Mesenchymal stem cell (in vitro differentiated cells and primary cell): ENCODE data around the gene KLHL40.

ENCODE experiments used
- DNase-seq: peaks from one replicate; pipeline ENCODE4 v3.0.0-alpha.2; 2013
- H2AFZ ChIP-seq: one replicate; pipeline ENCODE4 v1.6.1; 2013; ENCODE audit warnings: low read depth, mild to moderate bottlenecking, control low read depth, inconsistent platforms, low read length, moderate library complexity
- H2AK5ac ChIP-seq: 2 replicates; pipeline ENCODE4 v1.6.1; 2013; ENCODE audit warnings: low read length, moderate library complexity, mild to moderate bottlenecking, inconsistent platforms; ENCODE audit not compliant: severe bottlenecking
- H2BK120ac ChIP-seq: one replicate; pipeline ENCODE4 v1.6.1; 2013; ENCODE audit warnings: low read depth, mild to moderate bottlenecking, inconsistent platforms, low read length, moderate library complexity
- H2BK12ac ChIP-seq, 2 experiments: one replicate each; pipeline ENCODE4 v1.6.1; 2013; ENCODE audit warnings: inconsistent platforms in 2 of 2, low read length in 2 of 2, mild to moderate bottlenecking in 2 of 2, moderate library complexity in 2 of 2, control low read depth in 1 of 2
- H2BK15ac ChIP-seq: one replicate; pipeline ENCODE4 v1.6.1; 2013; ENCODE audit warnings: mild to moderate bottlenecking, low read depth, inconsistent platforms; ENCODE audit not compliant: poor library complexity, severe bottlenecking
- H2BK5ac ChIP-seq: 2 replicates; pipeline ENCODE4 v1.6.1; 2013; ENCODE audit warnings: low read depth, mild to moderate bottlenecking, low read length, control low read depth, inconsistent platforms; ENCODE audit not compliant: poor library complexity, severe bottlenecking
- H3K14ac ChIP-seq, 2 experiments: one replicate each; pipeline ENCODE4 v1.6.1; 2013; ENCODE audit warnings: inconsistent platforms in 2 of 2, low read length in 2 of 2, control low read depth in 1 of 2, mild to moderate bottlenecking in 1 of 2, moderate library complexity in 1 of 2
- H3K18ac ChIP-seq, 2 experiments: one replicate each; pipeline ENCODE4 v1.6.1; 2013; ENCODE audit warnings: inconsistent platforms in 2 of 2, low read length in 2 of 2, control low read depth in 1 of 2, low read depth in 1 of 2, mild to moderate bottlenecking in 1 of 2
- H3K23ac ChIP-seq, 2 experiments: one replicate each; pipeline ENCODE4 v1.6.1; 2013; ENCODE audit warnings: inconsistent platforms in 2 of 2, low read length in 2 of 2, mild to moderate bottlenecking in 2 of 2, moderate library complexity in 2 of 2, control low read depth in 1 of 2
- H3K27ac ChIP-seq: 2 replicates; pipeline ENCODE4 v1.5.1; 2013; ENCODE audit warnings: mild to moderate bottlenecking, moderate library complexity, low read length, control low read depth, inconsistent platforms; ENCODE audit not compliant: poor library complexity, severe bottlenecking
- H3K27me3 ChIP-seq, 2 experiments: 2 replicates each; pipeline versions ENCODE4 v1.6.1 to v1.7.0; 2013; ENCODE audit warnings: low read length in 2 of 2, mild to moderate bottlenecking in 2 of 2, moderate library complexity in 2 of 2, control low read depth in 1 of 2, inconsistent platforms in 1 of 2; ENCODE audit not compliant: control insufficient read depth in 1 of 2, insufficient read depth in 1 of 2
- H3K36me3 ChIP-seq, 2 experiments: 2 replicates each; pipeline versions ENCODE4 v1.6.1 to v1.7.0; 2013; ENCODE audit warnings: low read length in 2 of 2, control low read depth in 1 of 2, inconsistent platforms in 1 of 2, low read depth in 1 of 2, mild to moderate bottlenecking in 1 of 2; ENCODE audit not compliant: insufficient read depth in 2 of 2, control insufficient read depth in 1 of 2
- H3K4ac ChIP-seq, 2 experiments: one replicate each; pipeline ENCODE4 v1.6.1; 2013; ENCODE audit warnings: inconsistent platforms in 2 of 2, low read length in 2 of 2, mild to moderate bottlenecking in 2 of 2, moderate library complexity in 2 of 2, control low read depth in 1 of 2, low read depth in 1 of 2
- H3K4me1 ChIP-seq: 2 replicates; pipeline ENCODE4 v1.6.1; 2013; ENCODE audit warnings: low read depth, low read length, control low read depth; ENCODE audit not compliant: control insufficient read depth, insufficient read depth
- H3K4me2 ChIP-seq: 2 replicates; pipeline ENCODE4 v1.6.1; 2013; ENCODE audit warnings: low read length, mild to moderate bottlenecking, inconsistent platforms; ENCODE audit not compliant: poor library complexity, severe bottlenecking
- H3K4me3 ChIP-seq, 2 experiments: 2 replicates each; pipeline versions ENCODE4 v1.5.1 to v1.7.0; 2013; ENCODE audit warnings: low read length in 2 of 2, mild to moderate bottlenecking in 2 of 2, control low read depth in 1 of 2, low read depth in 1 of 2; ENCODE audit not compliant: insufficient read depth in 1 of 2
- H3K79me1 ChIP-seq: replicated peaks from 2 replicates; pipeline ENCODE4 v1.6.1; 2013; ENCODE audit warnings: mild to moderate bottlenecking, control low read depth, low read length, inconsistent platforms; ENCODE audit not compliant: poor library complexity, severe bottlenecking
- H3K9ac ChIP-seq: 2 replicates; pipeline ENCODE4 v1.7.0; 2013; ENCODE audit warnings: mild to moderate bottlenecking, low read length, moderate library complexity
- H3K9me3 ChIP-seq: 2 replicates; pipeline ENCODE4 v1.7.0; 2013; ENCODE audit warnings: mild to moderate bottlenecking, low read length; ENCODE audit not compliant: control insufficient read depth
- H4K8ac ChIP-seq: one replicate; pipeline ENCODE4 v1.6.1; 2013; ENCODE audit warnings: inconsistent platforms, mild to moderate bottlenecking, low read length, moderate library complexity
- H4K91ac ChIP-seq: one replicate; pipeline ENCODE4 v1.6.1; 2013; ENCODE audit warnings: mild to moderate bottlenecking, low read length, inconsistent platforms
- whole genome bisulfite sequencing: methylation state at CpG from one replicate; pipeline ENCODE4 v1.1.7; 2013; ENCODE audit warnings: mixed read lengths; 5-methylcytosine and 5-hydroxymethylcytosine counted together

KLHL40 gene

GRCh38 chr3:42663581-42664437 is 21.5 kb upstream of the KLHL40 start:
- Histone ChIP-seq H3K27ac (no peak overlapping the region), H2BK120ac (no peak overlapping the region), H3K9me3 (no peaks in the 10 kb centered on the region), H3K4me1 (peaks cover 14% of the 10 kb centered on the region), H2BK5ac (no peak overlapping the region), H3K4me3 (no peak overlapping the region), H3K23ac (no peak overlapping the region), H3K27me3 (peaks cover 0 to 7% of the 10 kb centered on the region in 2 experiments), H4K91ac (no peak overlapping the region), H3K18ac (no peak overlapping the region), H2BK15ac (no peak overlapping the region), H3K14ac (no peak overlapping the region), H4K8ac (no peak overlapping the region), H2BK12ac (no peak overlapping the region), H3K4ac (no peak overlapping the region), H2AK5ac (no peak overlapping the region), H3K4me2 (no peak overlapping the region), H3K36me3 (peaks cover 28 to 63% of the 10 kb centered on the region in 2 experiments), H3K9ac (no peak overlapping the region), H3K79me1 (peaks cover 8% of the 10 kb centered on the region), H2AFZ (no peak overlapping the region)
- DNase-seq: no peak
- WGBS: 96% methylated on average over 38 of the region's 38 CpGs

- H4K91ac ChIP-seq: no peak overlapping the region
- no peak overlapping the region for H2AFZ ChIP-seq
- no peak for DNase-seq
- H3K4ac ChIP-seq: no peak overlapping the region
- H2BK120ac ChIP-seq: no peak overlapping the region
- H3K4me3 ChIP-seq: no peak overlapping the region
- H2AK5ac ChIP-seq: no peak overlapping the region
- H3K36me3 ChIP-seq: peaks cover 24 to 57% of the 10 kb centered on the region in 2 experiments
- no peak overlapping the region for H4K8ac ChIP-seq
- no peak overlapping the region for H3K9ac ChIP-seq
- 95% methylated on average over 13 of the region's 19 CpGs for WGBS
- no peak overlapping the region for H3K14ac ChIP-seq
- H3K27ac ChIP-seq: no peak overlapping the region
- no peak overlapping the region for H2BK12ac ChIP-seq
- peaks cover 8% of the 10 kb centered on the region for H3K79me1 ChIP-seq
- H3K4me1 ChIP-seq: peaks cover 14% of the 10 kb centered on the region
- no peaks in the 10 kb centered on the region for H3K9me3 ChIP-seq
- no peak overlapping the region for H3K4me2 ChIP-seq
- no peak overlapping the region for H3K18ac ChIP-seq
- no peak overlapping the region for H2BK15ac ChIP-seq
- H3K23ac ChIP-seq: no peak overlapping the region
- H3K27me3 ChIP-seq: peaks cover 0 to 7% of the 10 kb centered on the region in 2 experiments
- H2BK5ac ChIP-seq: no peak overlapping the region
These were observed 20.9 kb upstream of the KLHL40 start for GRCh38 chr3:42664438-42664803.

- H3K4me1 ChIP-seq: peaks cover 7% of the 10 kb centered on the region
- no peak overlapping the region for H2BK12ac ChIP-seq
- no peak overlapping the region for H3K23ac ChIP-seq
- no peak overlapping the region for H2AFZ ChIP-seq
- H3K9ac ChIP-seq: no peak overlapping the region
- H3K4ac ChIP-seq: no peak overlapping the region
- DNase-seq: no peak
- H2BK15ac ChIP-seq: no peak overlapping the region
- H3K18ac ChIP-seq: no peak overlapping the region
- H2BK5ac ChIP-seq: no peak overlapping the region
- peaks cover 7% of the 10 kb centered on the region for H3K79me1 ChIP-seq
- no peak overlapping the region for H4K91ac ChIP-seq
- H2AK5ac ChIP-seq: no peak overlapping the region
- no peak overlapping the region for H3K4me2 ChIP-seq
- H3K27ac ChIP-seq: no peak overlapping the region
- H3K14ac ChIP-seq: no peak overlapping the region
- 93% methylated on average over 15 of the region's 15 CpGs for WGBS
- H3K9me3 ChIP-seq: peaks cover under 1% of the 10 kb centered on the region
- H3K4me3 ChIP-seq: no peak overlapping the region
- peaks cover 18 to 49% of the 10 kb centered on the region in 2 experiments for H3K36me3 ChIP-seq
- H4K8ac ChIP-seq: no peak overlapping the region
- peaks cover 8 to 15% of the 10 kb centered on the region in 2 experiments for H3K27me3 ChIP-seq
- H2BK120ac ChIP-seq: no peak overlapping the region
These were observed 20.1 kb upstream of the KLHL40 start for GRCh38 chr3:42665050-42665878.

DNA sequence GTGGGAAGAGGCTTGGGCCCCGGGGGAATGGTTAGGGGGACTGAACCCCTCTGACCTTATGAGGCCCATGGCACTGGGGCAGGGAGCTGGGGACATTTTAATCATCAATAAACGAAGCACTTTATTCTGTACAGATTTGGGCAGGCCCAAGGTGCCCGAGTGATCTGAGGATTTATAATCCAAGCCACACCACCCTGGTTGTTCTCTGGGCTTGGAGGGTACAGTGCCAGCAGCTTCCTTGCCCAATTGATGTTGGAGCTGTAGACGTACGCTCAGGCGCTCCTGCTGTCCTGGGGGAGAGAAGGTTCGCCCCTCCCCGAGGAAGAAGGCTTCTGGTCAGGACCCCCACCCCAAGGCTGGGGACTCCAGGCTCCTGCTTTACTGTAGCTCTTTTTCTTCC is 19.3 kb upstream of the KLHL40 start:
- no peak overlapping the region for H4K91ac ChIP-seq
- no peak overlapping the region for H2BK120ac ChIP-seq
- H3K23ac ChIP-seq: no peak overlapping the region
- no peak overlapping the region for H3K4me3 ChIP-seq
- H2BK5ac ChIP-seq: no peak overlapping the region
- peaks cover 5% of the 10 kb centered on the region for H3K4me1 ChIP-seq
- no peak overlapping the region for H3K27ac ChIP-seq
- no peak for DNase-seq
- H3K14ac ChIP-seq: no peak overlapping the region
- H2BK15ac ChIP-seq: no peak overlapping the region
- H3K27me3 ChIP-seq: peaks cover 9 to 20% of the 10 kb centered on the region in 2 experiments
- WGBS: 92% methylated on average over 8 of the region's 8 CpGs
- no peak overlapping the region for H2AFZ ChIP-seq
- H2BK12ac ChIP-seq: no peak overlapping the region
- H4K8ac ChIP-seq: no peak overlapping the region
- H2AK5ac ChIP-seq: no peak overlapping the region
- peaks cover 8% of the 10 kb centered on the region for H3K9me3 ChIP-seq
- H3K36me3 ChIP-seq: peaks cover 12 to 41% of the 10 kb centered on the region in 2 experiments
- no peak overlapping the region for H3K9ac ChIP-seq
- no peak overlapping the region for H3K4ac ChIP-seq
- no peak overlapping the region for H3K4me2 ChIP-seq
- no peak overlapping the region for H3K18ac ChIP-seq
- H3K79me1 ChIP-seq: peaks cover under 1% of the 10 kb centered on the region
